Measurements from ENCODE around the gene ETV6.

ETV6 gene

GRCh38 chr12:11695321-11695720 is 45.8 kb downstream of the ETV6 start:
- no peak for DNase-seq (ENCODE audit: low spot score)

GRCh38 chr12:11696084-11696483 is 46.6 kb downstream of the ETV6 start:
- no peak for DNase-seq (ENCODE audit: low spot score)

DNA sequence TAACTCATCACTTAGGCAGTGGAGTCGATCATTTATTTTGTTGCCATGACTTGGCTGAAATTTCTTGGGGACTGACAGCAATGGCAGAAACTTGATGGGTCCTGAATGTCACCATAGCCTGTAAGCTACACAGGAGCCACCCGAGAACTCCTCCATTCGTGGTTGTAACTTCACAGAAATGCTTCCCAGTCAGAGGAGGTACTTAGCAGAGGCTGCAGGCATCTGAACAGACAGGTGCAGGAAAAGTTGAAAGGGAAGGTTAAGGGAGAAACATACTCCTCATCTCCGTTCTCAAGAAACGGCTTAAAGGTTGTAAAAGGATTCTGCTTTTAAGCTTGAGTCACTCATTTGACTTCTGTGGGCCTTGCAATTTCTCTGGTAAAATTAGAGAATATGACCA is 47.7 kb downstream of the ETV6 start:
- DNase-seq (ENCODE audit: low spot score) = no peak

GRCh38 chr12:11697670-11698387 is 48.4 kb downstream of the ETV6 start:
- DNase-seq (ENCODE audit: low spot score) = no peak

DNA sequence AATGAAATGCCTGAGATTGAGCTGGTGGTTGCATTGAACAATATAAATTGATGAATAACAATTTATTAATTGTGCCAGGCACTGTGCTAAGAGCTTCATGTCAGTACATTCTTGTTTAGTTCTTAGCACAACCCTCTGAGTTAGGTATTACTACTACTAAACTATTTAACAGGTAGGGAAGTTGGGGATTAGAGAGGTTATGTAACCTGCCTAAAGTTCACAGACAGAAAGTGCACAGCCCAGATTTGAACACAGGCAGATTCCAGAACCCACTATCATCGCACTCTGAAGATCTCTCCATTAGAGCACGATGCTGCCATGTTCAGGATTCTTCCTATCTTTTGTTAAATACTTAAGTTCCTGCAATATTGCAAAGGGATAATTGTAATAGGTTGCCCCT is 49.3 kb downstream of the ETV6 start:
- no peak for DNase-seq (ENCODE audit: low spot score)

DNA sequence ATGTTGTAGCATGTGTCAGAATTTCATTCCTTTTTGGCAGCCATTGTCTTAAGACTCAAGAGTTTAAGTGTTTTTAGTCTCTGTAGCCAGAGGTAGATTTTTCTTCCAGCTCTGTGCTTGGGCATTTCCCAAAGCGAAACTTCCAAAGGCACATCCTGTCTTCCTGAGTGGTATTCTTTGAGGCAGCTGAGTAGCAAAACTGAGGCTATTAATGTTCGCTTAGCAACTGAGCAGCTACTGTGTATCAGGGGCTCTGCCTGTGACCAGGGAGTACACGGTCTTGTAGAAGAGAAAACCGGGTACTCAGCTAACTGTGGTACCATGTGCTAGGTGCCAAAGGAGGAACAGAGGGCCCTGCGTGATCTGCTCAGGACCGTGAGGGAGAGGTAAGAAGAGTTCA is 52.0 kb downstream of the ETV6 start:
- no peak for DNase-seq (ENCODE audit: low spot score)

GRCh38 chr12:11702959-11703358 is 53.5 kb downstream of the ETV6 start:
- no peak for DNase-seq (ENCODE audit: low spot score)

GRCh38 chr12:11703378-11703777 is 53.9 kb downstream of the ETV6 start:
- no peak for DNase-seq (ENCODE audit: low spot score)

DNA sequence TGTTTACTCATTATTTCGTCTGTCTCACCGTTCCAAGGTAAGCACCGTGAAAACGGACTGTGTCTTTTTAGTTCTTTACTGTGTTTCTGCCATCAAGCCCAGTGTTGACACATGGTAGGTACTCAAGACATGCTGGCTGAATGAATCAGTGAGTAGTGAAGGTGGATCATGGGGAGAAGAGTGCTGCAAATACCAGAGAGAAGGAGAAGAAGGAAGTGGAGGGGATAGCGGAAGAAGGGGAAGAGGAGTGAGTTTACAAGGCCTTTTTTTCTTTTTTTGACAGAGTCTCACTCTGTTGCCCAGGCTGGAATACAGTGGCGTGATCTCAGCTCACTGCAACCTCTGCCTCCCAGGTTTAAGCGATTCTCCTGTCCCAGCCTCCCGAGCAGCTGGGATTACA is 54.6 kb downstream of the ETV6 start:
- DNase-seq (ENCODE audit: low spot score) = no peak

DNA sequence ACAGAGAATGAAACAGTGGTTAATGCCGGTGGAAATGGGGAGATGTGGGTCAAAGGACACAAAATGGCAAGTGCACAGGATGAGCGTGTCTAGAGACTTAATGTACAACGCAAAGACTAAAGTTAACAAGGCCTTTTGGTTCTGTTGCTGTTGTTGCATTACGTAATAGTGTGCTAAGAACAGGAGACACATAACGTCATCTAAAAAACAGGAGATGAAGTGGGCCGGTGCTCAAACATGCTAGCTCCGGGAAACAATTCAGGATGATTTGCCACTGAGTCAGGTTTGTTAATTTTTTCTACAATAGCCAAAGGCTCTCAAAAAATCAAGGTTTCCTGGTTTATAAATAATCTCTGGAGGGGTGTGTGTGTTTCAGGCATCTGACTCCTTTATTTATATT is 55.5 kb downstream of the ETV6 start:
- no peak for DNase-seq (ENCODE audit: low spot score)

- DNase-seq (ENCODE audit: low spot score) = no peak
Observed at GRCh38 chr12:11706509-11707379, 57.3 kb downstream of the ETV6 start.

DNA sequence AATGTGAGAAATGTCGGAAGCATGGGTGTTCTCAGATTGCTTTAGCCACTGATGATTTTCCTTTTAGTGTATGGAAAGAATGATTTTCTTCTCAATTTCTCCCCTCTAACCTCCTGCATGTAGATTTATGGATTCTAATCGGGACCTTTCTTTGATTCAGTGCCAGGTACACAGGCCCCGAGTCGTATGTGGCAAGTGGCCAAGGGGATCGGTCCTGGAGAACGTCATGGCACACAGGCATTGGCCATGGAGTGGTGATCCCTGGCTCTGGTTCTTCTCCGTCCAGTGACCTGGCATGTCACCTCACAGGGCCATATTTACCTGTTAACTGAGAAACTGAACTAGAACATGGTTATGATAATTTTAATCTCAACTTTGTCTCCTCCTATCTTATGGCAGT is 58.1 kb downstream of the ETV6 start:
- no peak for DNase-seq (ENCODE audit: low spot score)

GRCh38 chr12:11709513-11709912 is 60.0 kb downstream of the ETV6 start:
- no peak for DNase-seq (ENCODE audit: low spot score)

DNA sequence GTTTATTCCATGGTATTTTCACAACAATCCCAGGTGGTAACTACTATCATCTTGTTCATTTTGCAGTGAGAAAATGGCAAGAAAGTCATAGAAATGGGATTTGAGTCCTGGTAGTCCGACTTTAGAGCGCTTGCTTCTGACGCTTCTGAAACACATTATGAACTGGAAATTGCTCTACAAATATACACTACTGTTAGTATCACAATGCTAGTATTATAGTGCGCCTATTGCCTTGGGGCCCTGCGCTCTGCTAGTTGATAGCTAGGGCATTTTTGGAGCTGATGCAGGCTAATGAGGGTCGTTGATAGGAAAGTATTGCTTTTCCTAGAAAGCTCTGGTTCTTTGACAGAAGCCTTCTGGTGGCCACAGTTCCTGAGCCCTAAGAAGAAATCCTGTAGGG is 61.0 kb downstream of the ETV6 start:
- DNase-seq (ENCODE audit: low spot score) = no peak

DNA sequence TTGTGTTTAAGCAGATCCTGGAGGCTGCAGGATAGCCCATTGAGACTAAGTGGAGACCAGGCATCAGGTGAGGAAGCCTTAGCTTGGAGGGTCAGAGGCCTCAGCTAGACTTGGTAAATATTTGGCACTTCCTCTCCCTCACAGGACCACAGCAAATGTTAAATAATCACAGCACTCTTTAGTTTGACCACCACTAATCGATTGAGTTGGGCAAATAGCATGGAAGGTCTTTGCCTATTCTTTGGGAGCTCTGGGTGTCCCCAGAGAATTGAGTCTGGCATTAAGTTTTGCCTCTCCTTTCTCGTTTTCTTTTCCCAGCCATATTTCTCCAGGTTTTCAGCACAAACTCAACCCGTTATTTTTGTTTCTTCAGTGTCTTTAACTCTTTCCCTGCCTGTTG is 61.4 kb downstream of the ETV6 start:
- DNase-seq (ENCODE audit: low spot score) = no peak

GRCh38 chr12:11711651-11712327 is 62.3 kb downstream of the ETV6 start:
- no peak for DNase-seq (ENCODE audit: low spot score)

- DNase-seq (ENCODE audit: low spot score) = no peak
Observed at GRCh38 chr12:11712491-11712890, 63.0 kb downstream of the ETV6 start.

DNA sequence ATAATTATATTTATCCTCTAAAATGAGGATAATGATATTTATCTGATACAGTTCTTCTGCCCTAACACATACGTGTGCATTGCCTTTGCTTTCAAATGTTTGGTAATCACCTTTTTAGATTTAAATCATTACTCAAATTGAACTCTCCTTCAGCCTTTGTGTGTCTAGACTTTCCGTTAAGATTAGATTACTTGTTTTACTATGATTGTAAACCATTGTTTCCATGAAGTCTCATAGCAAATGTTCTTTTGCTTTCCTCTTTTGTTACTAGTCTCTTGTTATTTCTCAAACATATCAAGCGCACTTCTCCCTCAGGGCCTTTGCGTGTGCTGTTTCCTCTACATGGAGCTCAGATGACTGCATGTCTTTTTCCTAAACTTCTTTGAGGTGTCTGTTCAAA is 63.7 kb downstream of the ETV6 start:
- DNase-seq (ENCODE audit: low spot score) = no peak

DNA sequence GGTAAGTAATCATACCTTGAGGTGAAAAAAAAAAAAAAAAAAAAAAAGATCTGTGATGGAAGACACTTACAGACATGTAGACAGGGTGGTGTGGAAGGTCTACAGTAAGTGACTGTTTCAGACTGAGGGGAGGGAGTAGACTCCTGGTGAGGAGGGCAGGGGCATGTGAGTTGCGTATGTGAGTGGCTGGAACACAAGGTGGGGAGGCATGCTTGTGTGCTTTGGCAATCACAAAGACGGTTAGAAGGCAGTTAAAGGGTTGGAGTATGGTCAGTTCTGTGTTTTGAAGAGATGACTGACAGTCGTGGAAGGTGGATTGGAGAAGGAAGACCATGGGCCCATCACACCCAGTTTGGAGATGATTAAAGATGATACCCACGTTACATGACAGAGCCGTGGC is 65.2 kb downstream of the ETV6 start:
- no peak for DNase-seq (ENCODE audit: low spot score)

GRCh38 chr12:11715621-11716020 is 66.1 kb downstream of the ETV6 start:
- DNase-seq (ENCODE audit: low spot score) = no peak

DNA sequence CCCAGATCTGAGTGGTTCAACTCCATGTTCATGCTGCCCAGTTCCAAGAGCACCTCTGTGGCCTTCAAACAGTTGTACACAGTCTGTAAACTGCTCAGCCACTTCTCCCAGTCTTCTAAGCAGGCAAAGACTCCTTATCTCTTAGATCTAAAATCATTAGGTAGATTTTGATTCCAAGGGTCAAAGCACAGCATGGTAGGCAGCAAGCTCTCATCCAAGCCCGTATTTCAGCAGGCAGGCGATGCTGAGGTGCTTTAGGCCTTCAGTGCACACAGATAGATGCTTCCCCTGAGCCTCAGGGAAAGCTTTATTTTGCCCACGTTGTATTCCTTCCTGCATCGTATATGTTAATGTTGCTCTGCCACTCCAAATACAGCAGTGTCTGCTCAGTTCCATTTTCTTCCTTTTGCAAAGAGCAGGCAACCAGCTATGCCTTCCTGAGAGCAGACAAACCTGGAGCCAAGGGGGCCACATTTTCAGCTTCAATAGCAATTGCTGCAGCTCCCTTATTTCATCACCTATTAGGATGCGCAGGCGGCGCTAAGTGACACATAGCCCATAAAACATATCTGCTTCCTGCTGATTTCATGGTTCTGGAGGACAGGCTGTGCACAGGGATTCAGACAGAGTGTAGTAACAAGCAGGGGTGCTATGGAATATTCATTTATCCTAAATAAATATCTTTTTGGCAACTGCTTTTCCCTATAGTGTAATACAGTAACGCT is 67.5 kb downstream of the ETV6 start:
- no peak for DNase-seq (ENCODE audit: low spot score)

- DNase-seq (ENCODE audit: low spot score) = no peak
Observed at GRCh38 chr12:11717519-11717961, 68.1 kb downstream of the ETV6 start.

Data from SW480 (cell line).